ENCODE data around the gene TOGARAM2. TPM values are rescaled to one million over a fixed set of nuclear protein-coding genes. Genes with fewer than 3 reads are reported as not detected.

Gene TOGARAM2
- total RNA-seq, 2 experiments from 2014 or later, result 0.03 TPM; not detected in 1

- Histone ChIP-seq H3K79me2 (ENCODE audit: insufficient read depth, low read depth, low read length) (no peaks in the 10 kb centered on the region), H3K4me3 (ENCODE audit: low read depth, low read length, poor library complexity, severe bottlenecking) (no peak overlapping the region), H3K27ac (ENCODE audit: low read depth, low read length, poor library complexity, severe bottlenecking) (no peak overlapping the region), H4K20me1 (ENCODE audit: insufficient read depth, low read length) (no peaks in the 10 kb centered on the region), H3K4me2 (ENCODE audit: low read length) (no peak overlapping the region), H3K9me3 (ENCODE audit: low read length) (no peaks in the 10 kb centered on the region), H3K4me1 (ENCODE audit: insufficient read depth, low read length, poor library complexity, severe bottlenecking) (no peaks in the 10 kb centered on the region), H2AFZ (ENCODE audit: low read length) (no peak overlapping the region), H3K9me2 (ENCODE audit: insufficient read depth, low read length) (no peaks in the 10 kb centered on the region), H3K36me3 (ENCODE audit: insufficient read depth, low read length) (no peaks in the 10 kb centered on the region)
- CTCF ChIA-PET (ENCODE audit: unreplicated experiment), result interaction anchor here (0.6 kb wide), 1 partner anchor 820 kb away, joined by 4 read pairs; no protein-coding TSS in a partner anchor
- no TSS peak for BruUV-seq (replicated peaks)
- POLR2A ChIA-PET, result interaction anchor here (0.8 kb wide), 1 partner anchor 11 kb away, joined by 3 read pairs; no protein-coding TSS in a partner anchor
- intact Hi-C loops (cut with micrococcal nuclease; ENCODE audit: unreplicated experiment), result no loop called here
- DNase-seq (ENCODE audit: low spot score), result no peak
- TF ChIP-seq EZH2phosphoT487 (IDR thresholded peaks at IDR 0.05; ENCODE audit: borderline replicate concordance, low read depth, low read length) (no peak), CTCF (conservative IDR thresholded peaks at IDR 0.05; ENCODE audit: low read length) (no peak)
Measured at GRCh38 chr2:29071032-29071975, 90.2 kb downstream of the TOGARAM2 start.

- Histone ChIP-seq H3K27ac (ENCODE audit: low read depth, low read length, poor library complexity, severe bottlenecking) (no peak overlapping the region), H2AFZ (ENCODE audit: low read length) (no peak overlapping the region), H3K9me3 (ENCODE audit: low read length) (no peaks in the 10 kb centered on the region), H4K20me1 (ENCODE audit: insufficient read depth, low read length) (no peaks in the 10 kb centered on the region), H3K4me2 (ENCODE audit: low read length) (no peak overlapping the region), H3K36me3 (ENCODE audit: insufficient read depth, low read length) (no peaks in the 10 kb centered on the region), H3K4me3 (ENCODE audit: low read depth, low read length, poor library complexity, severe bottlenecking) (no peak overlapping the region), H3K79me2 (ENCODE audit: insufficient read depth, low read depth, low read length) (no peaks in the 10 kb centered on the region), H3K4me1 (ENCODE audit: insufficient read depth, low read length, poor library complexity, severe bottlenecking) (no peaks in the 10 kb centered on the region), H3K9me2 (ENCODE audit: insufficient read depth, low read length) (no peaks in the 10 kb centered on the region)
- ChIA-PET CTCF (ENCODE audit: unreplicated experiment) (interaction anchor here (0.6 to 1.6 kb wide), 2 partner anchors 10 to 821 kb away, joined by 3 to 4 read pairs; no protein-coding TSS in a partner anchor), POLR2A (no interaction called here)
- TF ChIP-seq CTCF (conservative IDR thresholded peaks at IDR 0.05; ENCODE audit: low read length) (no peak), EZH2phosphoT487 (IDR thresholded peaks at IDR 0.05; ENCODE audit: borderline replicate concordance, low read depth, low read length) (no peak)
- DNase-seq (ENCODE audit: low spot score), result no peak
- intact Hi-C loops (cut with micrococcal nuclease; ENCODE audit: unreplicated experiment), result no loop called here
- no TSS peak for BruUV-seq (replicated peaks)
Measured at GRCh38 chr2:29072251-29072650, 91.2 kb downstream of the TOGARAM2 start.

Measured in OCI-LY7 (cell line).